Measurements from ENCODE around the gene TMEM119.
A peak's percentile ranks its signal among the peaks of the same experiment; 100 is the strongest.

Gene TMEM119

GRCh38 chr12:108598553-108599250, 818 bp upstream of the TMEM119 start:
- no peak for DNase-seq

GRCh38 chr12:108596854-108597558, 878 bp downstream of the TMEM119 start:
- DNase-seq: peak; percentile 29

GRCh38 chr12:108595711-108596647, 1.9 kb downstream of the TMEM119 start:
- DNase-seq: no peak

- no peak for DNase-seq
These were observed 2.7 kb downstream of the TMEM119 start for GRCh38 chr12:108594960-108595710.

GRCh38 chr12:108594323-108594903, 3.5 kb downstream of the TMEM119 start:
- no peak for DNase-seq

GRCh38 chr12:108592033-108592909, 5.6 kb downstream of the TMEM119 start:
- DNase-seq: no peak

- peak; percentile 25 for DNase-seq
These were observed 6.5 kb downstream of the TMEM119 start for GRCh38 chr12:108591267-108591980.

- peak; percentile 13 for DNase-seq
These were observed 7.4 kb downstream of the TMEM119 start for GRCh38 chr12:108590463-108590862.

- peak; percentile 41 for DNase-seq
These were observed 8.0 kb downstream of the TMEM119 start for GRCh38 chr12:108589840-108590229.

- DNase-seq: peak; percentile 77
These were observed 8.7 kb downstream of the TMEM119 start for GRCh38 chr12:108589028-108589839.

GRCh38 chr12:108587826-108588225, 10.1 kb downstream of the TMEM119 start:
- DNase-seq: peak; percentile 69

- DNase-seq: peak; percentile 13
These were observed 11.6 kb downstream of the TMEM119 start for GRCh38 chr12:108586306-108586705.

- DNase-seq: no peak
These were observed 12.0 kb downstream of the TMEM119 start for GRCh38 chr12:108585864-108586263.

- no peak for DNase-seq
These were observed 13.3 kb downstream of the TMEM119 start for GRCh38 chr12:108584456-108585065.

GRCh38 chr12:108583991-108584390, 13.9 kb downstream of the TMEM119 start:
- peak; percentile 81 for DNase-seq

- DNase-seq: peak; percentile 31
These were observed 14.7 kb downstream of the TMEM119 start for GRCh38 chr12:108582978-108583770.

GRCh38 chr12:108582509-108582908, 15.4 kb downstream of the TMEM119 start:
- DNase-seq: peak; percentile 6
